Spinal cord (tissue), 10 donors: ENCODE measurements around the gene AP3S2. TPM values are rescaled to one million over a fixed set of nuclear protein-coding genes. Genes with fewer than 3 reads are reported as not detected.
"Not testable (repeated sequence)": the region's sequence is repeated elsewhere in the genome, so short reads cannot be mapped to it uniquely, and the experiment has no call there.

ENCODE experiments used
- DNase-seq, 6 donors: peaks; one replicate each; pipeline versions ENCODE4 v3.0.0 to v3.0.0-alpha.2; 2013 to 2015; ENCODE audit warnings: low spot score in 6 of 6, low read depth in 4 of 6
- H3K27ac ChIP-seq: one replicate; pipeline ENCODE4 v1.5.1; 2013; ENCODE audit warnings: low read depth, low read length, control low read depth
- H3K27me3 ChIP-seq: one replicate; pipeline ENCODE4 v1.6.1; 2013; ENCODE audit warnings: low read length; ENCODE audit not compliant: control insufficient read depth, insufficient read depth
- H3K36me3 ChIP-seq: one replicate; pipeline ENCODE4 v1.6.1; 2013; ENCODE audit warnings: low read length; ENCODE audit not compliant: control insufficient read depth, insufficient read depth
- H3K4me1 ChIP-seq: one replicate; pipeline ENCODE4 v1.6.1; 2013; ENCODE audit warnings: low read length; ENCODE audit not compliant: control insufficient read depth, insufficient read depth
- H3K4me3 ChIP-seq: one replicate; pipeline ENCODE4 v1.5.1; 2013; ENCODE audit warnings: low read depth, low read length, control low read depth
- H3K9me3 ChIP-seq: one replicate; pipeline ENCODE4 v1.6.1; 2013; ENCODE audit warnings: low read length; ENCODE audit not compliant: control insufficient read depth, insufficient read depth
- WGBS: methylation state at CpG from one replicate; pipeline ENCODE4 v1.1.5; 2013; ENCODE audit warnings: missing lambda C conversion rate; ENCODE audit not compliant: insufficient coverage; 5-methylcytosine and 5-hydroxymethylcytosine counted together
- polyA plus RNA-seq, 2 donors: library from polyadenylated mRNA; unstranded; fragments of 120-200 nt; gene quantifications; one replicate each; pipeline ENCODE4 v1.2.1, GENCODE V29; 2013; ENCODE audit not compliant: insufficient read length in 2 of 2
- total RNA-seq, 2 donors: library from RNA; depleted of rRNA in 1 of 2; stranded (reverse); fragments of 120-200 nt in 1 of 2; fragments of >200 nt in 1 of 2; gene quantifications; one replicate each; pipeline versions ENCODE4 v1.2.3 to v1.2.4, GENCODE V29; 2013 to 2014
- donor health status: healthy.

AP3S2 gene
- total and polyA plus RNA-seq, 4 donors = 43.6 to 66.0 (median 48.8) TPM

DNA sequence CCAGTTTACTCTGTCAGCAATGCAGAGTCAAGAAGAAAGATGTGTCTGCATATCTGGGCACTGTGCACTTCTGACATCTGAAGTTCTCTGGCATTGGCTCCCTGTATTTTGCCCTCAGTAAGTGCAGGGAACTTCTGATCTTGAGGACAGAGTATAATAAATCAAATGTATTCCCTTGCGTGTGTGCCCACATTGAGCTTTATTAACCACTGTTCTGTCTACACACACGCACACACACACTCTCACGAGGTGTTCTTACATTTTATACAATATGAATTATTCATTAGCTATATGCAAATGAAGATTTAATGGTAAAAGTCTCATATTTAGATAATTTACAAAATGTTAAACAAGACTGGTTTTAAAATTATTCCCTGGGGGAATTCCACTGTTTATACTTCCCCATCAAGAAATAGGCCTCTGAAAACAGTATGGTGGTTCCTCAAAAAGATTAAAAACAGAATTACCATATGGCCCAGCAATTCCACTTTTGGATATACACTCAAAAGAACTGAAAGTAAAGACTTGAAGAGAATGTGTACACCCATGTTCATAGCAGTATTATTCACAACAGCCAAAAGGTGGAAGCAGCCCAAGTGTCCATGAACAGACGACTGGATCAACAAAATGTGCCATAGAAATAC, 54.5 kb downstream of the AP3S2 start:
- peak in 1 of 6 donors; percentile 32 for DNase-seq
- no peaks in the 10 kb centered on the region for H3K9me3 ChIP-seq
- no peaks in the 10 kb centered on the region for H3K27me3 ChIP-seq
- WGBS = no CpG with 5 or more reads among the region's 4 CpGs
- H3K4me3 ChIP-seq = no peak overlapping the region
- H3K27ac ChIP-seq = no peak overlapping the region
- peaks cover 5% of the 10 kb centered on the region for H3K4me1 ChIP-seq
- H3K36me3 ChIP-seq = peaks cover 35% of the 10 kb centered on the region

DNA sequence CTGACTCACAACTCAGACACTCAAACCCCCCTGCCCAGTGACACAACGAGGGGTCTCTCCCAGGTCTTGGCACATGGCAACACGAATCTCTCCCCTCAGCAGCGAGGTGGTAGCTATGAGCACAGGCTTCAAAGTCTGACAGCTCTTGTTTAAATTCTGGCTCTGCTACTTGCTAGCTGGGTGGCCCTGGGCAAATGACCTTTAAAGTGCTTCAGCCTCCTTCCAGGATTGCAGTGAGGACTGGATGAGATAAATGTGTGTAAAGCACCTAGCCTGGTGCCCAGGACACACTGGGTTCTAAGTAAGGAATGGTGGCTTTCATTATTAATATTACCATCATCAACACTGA, 56.0 kb downstream of the AP3S2 start:
- H3K36me3 ChIP-seq = peaks cover 36% of the 10 kb centered on the region
- H3K4me3 ChIP-seq = no peak overlapping the region
- no peaks in the 10 kb centered on the region for H3K9me3 ChIP-seq
- peaks cover 5% of the 10 kb centered on the region for H3K4me1 ChIP-seq
- H3K27ac ChIP-seq = no peak overlapping the region
- no peak for DNase-seq
- H3K27me3 ChIP-seq = no peaks in the 10 kb centered on the region
- 70% methylated on average over 3 of the region's 3 CpGs for WGBS

DNA sequence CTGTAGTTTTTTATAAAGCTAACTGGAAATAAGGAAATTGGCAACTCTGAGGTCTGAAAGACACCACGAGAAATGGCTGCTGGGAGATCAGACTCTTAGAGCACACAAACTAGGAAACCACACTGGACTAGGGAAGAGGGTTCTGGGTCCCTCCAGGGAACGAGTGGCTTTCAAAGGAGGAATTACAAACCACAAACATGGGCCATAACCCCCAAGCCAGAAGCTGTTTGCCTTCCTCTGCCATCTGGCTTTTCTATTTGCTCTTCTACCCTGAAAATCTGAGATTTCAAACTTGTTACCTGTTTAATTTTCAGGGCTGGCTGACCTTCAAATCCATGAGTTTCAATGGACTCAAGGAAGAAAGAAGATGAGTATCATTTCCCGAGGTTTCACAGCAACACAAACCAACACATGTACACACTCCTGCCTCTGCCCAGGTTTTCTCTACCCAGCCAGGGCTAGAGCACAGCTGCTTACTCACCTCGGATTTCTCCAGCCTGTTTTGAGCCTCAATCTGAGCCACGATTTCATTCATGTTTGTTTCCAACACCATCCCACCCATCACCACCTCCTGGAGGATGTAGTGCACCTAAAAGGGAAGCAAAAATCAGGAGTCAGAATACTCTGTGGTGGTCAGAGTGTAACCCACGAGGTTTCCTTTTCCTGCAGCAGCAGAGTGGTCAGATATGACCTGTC, 56.5 kb downstream of the AP3S2 start:
- 73% methylated on average over 3 of the region's 6 CpGs for WGBS
- Histone ChIP-seq H3K4me3 (no peak overlapping the region), H3K4me1 (peaks cover 5% of the 10 kb centered on the region), H3K9me3 (no peaks in the 10 kb centered on the region), H3K27me3 (no peaks in the 10 kb centered on the region), H3K36me3 (peaks cover 38% of the 10 kb centered on the region), H3K27ac (no peak overlapping the region)
- DNase-seq = no peak

DNA sequence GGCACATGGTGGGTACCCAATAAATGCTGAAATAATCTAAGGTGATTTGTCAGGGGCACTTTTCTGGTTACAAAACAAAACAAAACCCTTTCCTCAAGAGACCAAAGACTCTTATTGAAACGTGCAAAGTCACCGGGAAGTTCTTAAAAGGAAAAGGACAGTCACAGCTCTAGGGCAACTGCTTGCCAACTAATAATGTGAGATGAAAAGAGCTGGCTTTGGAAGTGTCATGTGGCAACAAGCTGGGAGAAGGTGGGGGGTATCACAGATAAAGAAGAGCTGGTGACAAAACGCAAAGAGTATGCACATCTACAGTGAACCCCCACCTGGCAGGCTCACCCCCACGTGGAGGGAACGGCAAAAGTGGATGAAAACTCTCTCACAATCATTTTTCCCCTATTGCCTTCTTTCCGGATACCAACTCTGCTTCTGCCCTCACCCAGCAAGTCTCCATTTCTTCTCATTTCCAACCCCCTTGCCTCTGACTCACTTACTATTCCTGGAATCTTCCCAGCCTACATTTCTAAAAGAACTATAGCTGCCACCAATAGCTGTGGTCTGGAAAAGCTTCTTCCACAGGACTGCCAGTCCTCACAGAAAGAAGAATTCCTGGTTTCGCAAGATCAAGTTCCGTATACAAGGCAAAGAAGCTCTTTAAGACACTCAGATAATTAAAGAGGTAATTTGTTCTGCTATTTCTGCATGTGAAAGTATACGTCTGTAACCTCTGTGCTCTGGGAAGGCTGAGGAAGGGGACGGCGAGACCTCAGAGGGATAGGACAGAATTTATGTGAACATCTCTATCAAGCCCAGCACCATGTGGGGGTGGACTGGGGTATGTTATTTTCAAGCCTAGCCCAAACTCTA, 57.3 kb downstream of the AP3S2 start:
- peaks cover 5% of the 10 kb centered on the region for H3K4me1 ChIP-seq
- peak in 1 of 6 donors; percentile 25 for DNase-seq
- 58% methylated on average over 6 of the region's 11 CpGs for WGBS
- H3K27me3 ChIP-seq = no peaks in the 10 kb centered on the region
- no peak overlapping the region for H3K27ac ChIP-seq
- H3K4me3 ChIP-seq = no peak overlapping the region
- peaks cover 43% of the 10 kb centered on the region for H3K36me3 ChIP-seq
- H3K9me3 ChIP-seq = no peaks in the 10 kb centered on the region

DNA sequence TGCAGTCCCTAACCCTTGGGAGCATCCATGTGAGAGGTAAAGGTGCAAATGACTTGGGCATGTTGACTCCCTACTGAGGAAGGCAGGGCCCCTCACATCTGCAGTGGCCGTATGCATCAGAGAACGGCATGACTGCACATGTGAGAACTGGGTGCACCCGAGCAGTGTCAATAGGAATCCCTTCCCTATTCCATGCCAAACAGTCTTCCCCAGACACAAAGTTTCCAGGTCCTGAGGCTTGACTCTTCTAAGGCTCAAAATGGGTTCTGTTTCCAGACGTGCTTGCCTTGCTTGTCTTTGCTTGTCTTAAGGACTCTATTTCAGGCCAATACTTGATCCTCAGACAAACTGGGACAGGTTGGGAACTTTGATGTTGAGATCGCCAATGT, 58.6 kb downstream of the AP3S2 start:
- peaks cover 5% of the 10 kb centered on the region for H3K4me1 ChIP-seq
- WGBS = 90% methylated on average over 5 of the region's 5 CpGs
- H3K9me3 ChIP-seq = no peaks in the 10 kb centered on the region
- no peak for DNase-seq
- no peak overlapping the region for H3K27ac ChIP-seq
- no peak overlapping the region for H3K4me3 ChIP-seq
- H3K36me3 ChIP-seq = peaks cover 50% of the 10 kb centered on the region
- H3K27me3 ChIP-seq = no peaks in the 10 kb centered on the region

DNA sequence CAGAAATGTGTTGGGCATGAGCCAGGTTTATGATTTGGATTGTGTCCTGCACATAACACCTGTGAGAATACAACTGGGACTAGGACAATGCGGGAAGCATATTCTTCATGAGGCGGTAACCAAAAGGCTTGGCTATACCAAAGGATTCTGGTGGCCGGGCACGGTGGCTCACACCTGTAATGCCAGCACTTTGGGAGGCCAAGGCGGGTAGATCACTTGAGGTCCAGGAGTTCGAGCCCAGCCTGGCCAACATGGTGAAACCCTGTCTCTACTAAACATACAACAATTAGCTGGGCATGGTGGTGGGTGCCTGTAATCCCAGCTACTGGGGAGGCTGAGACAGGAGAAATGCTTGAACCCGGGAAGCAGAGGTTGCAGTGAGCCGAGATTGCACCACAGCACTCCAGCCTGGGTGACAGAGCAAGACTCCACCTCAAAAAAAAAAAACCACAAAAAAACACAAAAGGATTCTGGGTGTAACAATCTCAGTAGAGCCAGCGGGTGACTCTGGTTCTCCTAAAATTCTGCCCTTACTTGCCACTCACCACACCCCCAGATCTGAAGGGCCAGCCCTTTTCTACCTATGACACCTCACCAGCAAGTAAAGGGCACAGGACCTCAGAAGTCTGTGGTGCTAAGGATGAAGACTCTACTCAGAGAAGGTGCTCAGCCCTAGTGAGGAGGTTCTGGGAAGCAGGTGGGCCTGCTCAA, 59.2 kb downstream of the AP3S2 start:
- H3K36me3 ChIP-seq = peaks cover 53% of the 10 kb centered on the region
- H3K4me1 ChIP-seq, H3K27ac ChIP-seq, DNase-seq, H3K4me3 ChIP-seq, H3K27me3 ChIP-seq, H3K9me3 ChIP-seq: not testable (repeated sequence)
- WGBS = 96% methylated on average over 5 of the region's 9 CpGs

DNA sequence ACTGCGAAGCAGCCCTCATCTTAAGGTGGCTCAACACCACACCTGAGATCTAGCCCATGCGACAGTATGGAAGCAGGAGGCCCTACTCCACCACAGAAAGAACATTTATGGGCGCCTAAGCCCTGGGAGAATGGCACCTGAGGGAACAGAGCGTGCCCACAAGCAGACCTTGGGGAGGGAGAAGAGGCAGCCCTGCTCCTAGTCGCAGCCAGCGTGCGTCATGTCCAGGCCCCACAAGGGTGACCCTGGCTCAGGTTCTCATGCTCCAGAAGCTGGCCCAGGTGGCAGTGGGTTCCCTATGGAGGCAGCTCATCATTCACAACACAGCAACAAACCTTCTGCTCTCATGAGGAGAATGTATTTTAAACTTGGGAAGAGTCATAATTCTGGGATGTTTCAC, 59.8 kb downstream of the AP3S2 start:
- peaks cover 53% of the 10 kb centered on the region for H3K36me3 ChIP-seq
- 100% methylated on average over 5 of the region's 7 CpGs for WGBS
- H3K27ac ChIP-seq = no peak overlapping the region
- no peaks in the 10 kb centered on the region for H3K9me3 ChIP-seq
- DNase-seq = no peak
- H3K4me3 ChIP-seq = no peak overlapping the region
- peaks cover 10% of the 10 kb centered on the region for H3K4me1 ChIP-seq
- no peaks in the 10 kb centered on the region for H3K27me3 ChIP-seq

DNA sequence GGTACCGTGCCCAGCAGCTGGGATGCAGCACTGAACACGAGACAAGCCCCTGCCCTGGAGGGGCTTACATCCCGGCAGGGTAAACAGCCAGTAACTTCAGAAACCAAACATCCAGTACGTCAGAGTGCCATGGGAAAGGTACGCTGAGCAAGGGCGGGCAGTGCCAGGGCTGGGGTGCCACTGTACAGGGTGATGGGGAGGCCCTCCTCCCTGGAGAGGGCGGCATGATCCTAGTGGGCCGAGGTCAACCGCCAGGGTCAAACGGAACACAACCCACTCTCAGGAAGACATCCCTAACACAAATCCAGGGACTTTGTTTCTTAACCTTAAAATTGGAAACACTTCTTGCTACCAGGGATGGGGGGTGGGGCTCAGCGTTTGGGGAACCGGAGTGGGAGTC, 63.2 kb downstream of the AP3S2 start:
- no peaks in the 10 kb centered on the region for H3K9me3 ChIP-seq
- H3K27ac ChIP-seq = no peak overlapping the region
- 95% methylated on average over 6 of the region's 12 CpGs for WGBS
- no peaks in the 10 kb centered on the region for H3K27me3 ChIP-seq
- peaks cover 18% of the 10 kb centered on the region for H3K4me1 ChIP-seq
- no peak overlapping the region for H3K4me3 ChIP-seq
- no peak for DNase-seq
- peaks cover 41% of the 10 kb centered on the region for H3K36me3 ChIP-seq

DNA sequence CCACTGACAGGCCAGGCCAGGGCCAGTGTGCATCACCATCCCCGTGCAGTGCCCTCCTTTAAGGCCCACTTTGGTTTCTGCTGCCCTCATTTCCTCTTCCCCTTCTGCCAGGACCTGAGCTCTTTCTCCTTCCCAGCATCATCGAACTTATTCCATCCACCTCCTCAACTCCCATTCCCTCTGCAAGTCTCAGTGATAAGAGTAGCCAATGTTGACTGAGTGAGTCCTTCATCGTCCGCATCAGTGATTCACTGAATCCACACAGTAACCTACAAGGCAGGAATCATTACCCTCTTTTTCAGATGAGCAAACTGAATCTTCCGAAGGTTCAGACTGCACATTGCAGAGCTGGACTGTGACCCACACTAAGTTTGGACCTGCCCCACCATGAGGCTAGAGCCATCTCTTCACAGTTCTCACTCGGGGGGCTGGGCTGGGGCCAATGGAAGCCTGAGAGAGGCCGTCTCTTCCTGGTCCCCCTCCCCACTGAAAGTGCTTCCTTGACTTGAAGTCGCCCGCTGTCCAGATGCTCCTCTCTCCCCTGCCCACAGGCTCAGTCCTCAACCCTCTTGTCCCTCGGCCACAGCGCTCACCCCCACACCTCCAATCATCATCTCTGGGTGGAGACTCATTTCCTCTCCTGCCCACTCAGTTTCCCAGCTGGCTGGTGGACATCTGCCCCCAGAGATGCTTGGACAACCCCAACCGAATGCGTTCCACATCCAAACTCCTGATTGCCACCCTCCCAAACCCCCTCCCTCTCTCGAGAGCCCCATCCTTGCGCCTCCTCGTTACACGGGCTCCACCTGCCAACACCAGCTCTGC, 64.0 kb downstream of the AP3S2 start:
- Histone ChIP-seq H3K4me3 (no peak overlapping the region), H3K4me1 (peaks cover 18% of the 10 kb centered on the region), H3K27ac (no peak overlapping the region), H3K27me3 (no peaks in the 10 kb centered on the region), H3K36me3 (peaks cover 32% of the 10 kb centered on the region), H3K9me3 (no peaks in the 10 kb centered on the region)
- 87% methylated on average over 16 of the region's 17 CpGs for WGBS
- no peak for DNase-seq
